ENCODE data around the gene CLK2. TPM values are rescaled to one million over a fixed set of nuclear protein-coding genes. Genes with fewer than 3 reads are reported as not detected.

Gene CLK2
- total and polyA plus RNA-seq, 2 of the 13 experiments (the other 11 are each of a cell fraction or from before 2014, with no cell fraction given): 20.1 to 73.5 TPM

GRCh38 chr1:155273343-155274245 lies at the start of gene CLK2 (continued):
- 0 out of 2 replicates have a peak, but pooled peaks have one; percentile 37 for TF ChIP-seq FOXC1 (CRISPR knock-in tag; IDR thresholded peaks at IDR 0.05; ENCODE audit: borderline replicate concordance)
- TF ChIP-seq MED13 (CRISPR knock-in tag; IDR thresholded peaks at IDR 0.05): no peak
- TF ChIP-seq SP2 (CRISPR knock-in tag; IDR thresholded peaks at IDR 0.05): peak; percentile 65
- peak; percentile 65 for TF ChIP-seq ZNF770 (CRISPR knock-in tag; IDR thresholded peaks at IDR 0.05)
- TF ChIP-seq TBL1XR1 (IDR thresholded peaks at IDR 0.05; ENCODE audit: borderline replicate concordance, low read length, partially characterized antibody): no peak
- 0 out of 2 replicates have a peak, but pooled peaks have one; percentile 40 for TF ChIP-seq ZBED4 (CRISPR knock-in tag; IDR thresholded peaks at IDR 0.05; ENCODE audit: borderline replicate concordance)
- TF ChIP-seq PAX8 (CRISPR knock-in tag; IDR thresholded peaks at IDR 0.05; ENCODE audit: borderline replicate concordance): no peak
- peak; percentile 77 for TF ChIP-seq DRAP1 (CRISPR knock-in tag; IDR thresholded peaks at IDR 0.05)
- TF ChIP-seq NFYC (CRISPR knock-in tag; IDR thresholded peaks at IDR 0.05): peak; percentile 73
- no peak for TF ChIP-seq TBP (CRISPR knock-in tag; IDR thresholded peaks at IDR 0.05)
- TF ChIP-seq CCDC6 (CRISPR knock-in tag; IDR thresholded peaks at IDR 0.05): no peak; the same call in 1 of the 2 replicates
- no peak for TF ChIP-seq ZNF766 (CRISPR knock-in tag; IDR thresholded peaks at IDR 0.05; ENCODE audit: borderline replicate concordance)
- no peak for TF ChIP-seq ZNF281 (CRISPR knock-in tag; IDR thresholded peaks at IDR 0.05; ENCODE audit: borderline replicate concordance)
- peak; percentile 77; the same call in 1 of the 2 replicates for TF ChIP-seq HDAC2 (CRISPR knock-in tag; IDR thresholded peaks at IDR 0.05)
- TF ChIP-seq HNF4G (IDR thresholded peaks at IDR 0.05; ENCODE audit: borderline replicate concordance, low read depth, low read length): no peak; the same call in 1 of the 2 replicates
- TF ChIP-seq HNF4G (CRISPR knock-in tag; IDR thresholded peaks at IDR 0.05; ENCODE audit: borderline replicate concordance, low read depth): no peak
- 0 out of 2 replicates have a peak, but pooled peaks have one; percentile 66 for TF ChIP-seq NR0B2 (CRISPR knock-in tag; IDR thresholded peaks at IDR 0.05)

All from HepG2 (cell line).